Kidney (tissue), 14 donors: ENCODE measurements around the gene IFI27L1. TPM values are rescaled to one million over a fixed set of nuclear protein-coding genes. Genes with fewer than 3 reads are reported as not detected.

Experiments
- DNase-seq, 5 donors: peaks; one replicate each; pipeline ENCODE4 v3.0.0-alpha.2; 2013 to 2020
- FAIRE-seq: peaks from 2 replicates; lab custom pipeline; 2012; peaks lifted over from hg19 to GRCh38; lab: Jason Lieb, UNC
- H3K27ac ChIP-seq, 2 donors: one replicate each; pipeline ENCODE4 v1.7.0; 2013; ENCODE audit warnings: low read depth in 2 of 2, low read length in 2 of 2, inconsistent platforms in 1 of 2
- H3K27me3 ChIP-seq: one replicate; pipeline ENCODE4 v1.7.1; 2013; ENCODE audit warnings: low read length, inconsistent platforms; ENCODE audit not compliant: control insufficient read depth, insufficient read depth
- H3K36me3 ChIP-seq, 3 donors: one replicate each; pipeline versions ENCODE4 v1.7.0 to v1.7.1; 2013; ENCODE audit warnings: low read length in 3 of 3, control low read depth in 1 of 3, inconsistent platforms in 1 of 3; ENCODE audit not compliant: insufficient read depth in 3 of 3, control insufficient read depth in 2 of 3
- H3K4me1 ChIP-seq, 3 donors: one replicate each; pipeline versions ENCODE4 v1.7.0 to v1.7.1; 2013; ENCODE audit warnings: low read length in 3 of 3, inconsistent platforms in 1 of 3, low read depth in 1 of 3; ENCODE audit not compliant: control insufficient read depth in 2 of 3, insufficient read depth in 2 of 3
- H3K4me3 ChIP-seq, 3 donors: one replicate each; pipeline versions ENCODE4 v1.7.0 to v1.8.1; 2013; ENCODE audit warnings: low read length in 3 of 3, control low read depth in 1 of 3, inconsistent platforms in 1 of 3
- H3K9ac ChIP-seq, 3 donors: one replicate each; pipeline versions ENCODE4 v1.7.0 to v1.7.1; 2013; ENCODE audit warnings: low read length in 3 of 3, control low read depth in 1 of 3, inconsistent platforms in 1 of 3
- H3K9me3 ChIP-seq, 3 donors: one replicate each; pipeline versions ENCODE4 v1.7.0 to v1.7.1; 2013; ENCODE audit warnings: low read length in 3 of 3, control low read depth in 1 of 3, inconsistent platforms in 1 of 3; ENCODE audit not compliant: control insufficient read depth in 2 of 3, insufficient read depth in 1 of 3
- CTCF ChIP-seq: IDR thresholded peaks from 3 replicates; pipeline ENCODE4 v1.5.1; 2012; ENCODE audit warnings: mild to moderate bottlenecking, moderate library complexity, borderline replicate concordance; ENCODE audit not compliant: insufficient read depth; ENCODE audit errors: extremely low read depth
- intact Hi-C: fragments of 100-400 bp; cut with DNase I; formaldehyde crosslinking; loops from one replicate; pipeline ENCODE4 v1.11.1; 2022
- polyA plus RNA-seq: library from polyadenylated mRNA; stranded (reverse); fragments of 350-450 nt; fragmentation: Illumina TruSeq; extraction: RNeasy Lipid Tissue Mini Kit (QIAGEN cat#74804); gene quantifications from one replicate; pipeline ENCODE4 v1.2.3, GENCODE V29; 2014; ENCODE audit warnings: low read depth, low replicate concordance; ENCODE audit not compliant: insufficient read depth
- total RNA-seq: library from RNA; stranded (reverse); fragmentation: NEBNext Ultra II Directional; extraction: Animal tissue kit (Norgen Biotek cat#: 25700); gene quantifications from one replicate; pipeline ENCODE4 v1.2.1, GENCODE V29; 2021
- donor health status: control.
- donor health status: control.
- donor health status: control.
- donor health status: control.
- donor health status: control.
- donor health status: DM: yes; HTN: yes; CAD: no.
- donor health status: Normal renal cell carcinoma (clear cell type).

Gene IFI27L1
- total and polyA plus RNA-seq, 2 donors from 2014 or later, result 22.5 to 30.6 TPM

GRCh38 chr14:94045563-94046345, 35.4 kb upstream of the IFI27L1 start:
- no peak for FAIRE-seq

DNA sequence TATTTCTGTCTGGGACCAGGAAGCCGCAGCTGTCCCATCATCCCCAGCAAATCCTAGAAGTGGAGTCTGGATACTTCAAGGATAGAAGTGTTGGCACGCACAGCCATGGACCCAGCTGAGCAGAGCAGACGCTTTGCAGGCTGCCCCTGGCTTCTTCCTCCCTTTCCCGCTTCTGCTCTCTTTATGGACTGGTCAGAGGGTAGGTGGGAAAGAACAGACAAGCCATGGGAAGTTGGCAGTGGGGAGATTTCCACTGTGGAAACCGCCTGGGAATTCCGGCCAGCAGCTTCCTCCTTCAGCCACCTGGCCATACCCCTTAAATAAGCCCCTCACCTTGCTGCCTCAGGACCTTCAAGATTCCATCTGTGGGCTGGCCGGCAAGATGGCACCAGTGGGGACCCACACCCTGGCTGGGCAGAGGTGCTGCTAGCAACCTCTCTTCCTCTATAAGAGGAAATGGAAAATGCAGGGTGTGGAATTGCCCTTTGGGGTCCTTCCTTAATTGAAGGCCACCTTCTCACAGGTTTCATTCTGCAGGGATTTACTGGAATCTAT, 34.3 kb upstream of the IFI27L1 start:
- Histone ChIP-seq H3K36me3 (peaks cover 5 to 47% (median 38%) of the 10 kb centered on the region in 3 donors), H3K9me3 (no peaks in the 10 kb centered on the region), H3K27me3 (no peaks in the 10 kb centered on the region), H3K9ac (no peak overlapping the region), H3K4me1 (peaks cover 0 to 5% (median 5%) of the 10 kb centered on the region in 3 donors), H3K4me3 (no peak overlapping the region), H3K27ac (no peak overlapping the region)
- intact Hi-C loops, result no loop called here
- no peak for TF ChIP-seq CTCF
- no peak for FAIRE-seq
- DNase-seq, result peak in 2 of 5 donors; percentile 0 to 21

More at GRCh38 chr14:94045563-94046345, 35.4 kb upstream of the IFI27L1 start:
- intact Hi-C loops, result no loop called here
- Histone ChIP-seq H3K27ac (no peak overlapping the region), H3K27me3 (no peaks in the 10 kb centered on the region), H3K9ac (no peak overlapping the region), H3K36me3 (peaks cover 5 to 43% (median 34%) of the 10 kb centered on the region in 3 donors), H3K9me3 (no peaks in the 10 kb centered on the region), H3K4me3 (no peak overlapping the region), H3K4me1 (peaks cover 0 to 5% (median 2%) of the 10 kb centered on the region in 3 donors)
- peak in 1 of 5 donors; percentile 35 for DNase-seq
- no peak for TF ChIP-seq CTCF

- Histone ChIP-seq H3K9me3 (no peaks in the 10 kb centered on the region), H3K9ac (no peak overlapping the region), H3K4me1 (peaks cover 0 to 10% (median 7%) of the 10 kb centered on the region in 3 donors), H3K36me3 (peaks cover 5 to 55% (median 46%) of the 10 kb centered on the region in 3 donors), H3K4me3 (no peak overlapping the region), H3K27me3 (no peaks in the 10 kb centered on the region), H3K27ac (no peak overlapping the region)
- intact Hi-C loops, result no loop called here
- FAIRE-seq (no peak), DNase-seq (peak in 1 of 5 donors; percentile 1)
- no peak for TF ChIP-seq CTCF
Observed at GRCh38 chr14:94047581-94047980, 33.5 kb upstream of the IFI27L1 start.
